Liver (tissue), 9 donors: ENCODE data around the gene CALML3. TPM values are rescaled to one million over a fixed set of nuclear protein-coding genes. Genes with fewer than 3 reads are reported as not detected.

ENCODE experiments used
- DNase-seq: peaks from one replicate; pipeline ENCODE4 v3.0.0-alpha.2; 2017; ENCODE audit warnings: low spot score
- H3K27ac ChIP-seq, 2 donors: one replicate each; pipeline ENCODE4 v1.7.0; 2013; ENCODE audit warnings: inconsistent platforms in 2 of 2, low read length in 2 of 2, control low read depth in 1 of 2, low read depth in 1 of 2, mild to moderate bottlenecking in 1 of 2
- H3K27me3 ChIP-seq, 4 donors: one replicate each; pipeline versions ENCODE4 v1.6.1 to v1.7.0; 2013; ENCODE audit warnings: low read length in 3 of 4, inconsistent platforms in 1 of 4, mild to moderate bottlenecking in 1 of 4, moderate library complexity in 1 of 4; ENCODE audit not compliant: control insufficient read depth in 4 of 4, insufficient read depth in 4 of 4
- H3K36me3 ChIP-seq, 4 donors: one replicate each; pipeline versions ENCODE4 v1.6.1 to v1.7.0; 2013; ENCODE audit warnings: low read length in 3 of 4, mild to moderate bottlenecking in 3 of 4, low read depth in 1 of 4, moderate library complexity in 1 of 4; ENCODE audit not compliant: control insufficient read depth in 4 of 4, insufficient read depth in 3 of 4
- H3K4me1 ChIP-seq, 4 donors: one replicate each; pipeline versions ENCODE4 v1.6.1 to v1.7.0; 2013; ENCODE audit warnings: low read length in 3 of 4, mild to moderate bottlenecking in 3 of 4, moderate library complexity in 1 of 4; ENCODE audit not compliant: control insufficient read depth in 4 of 4, insufficient read depth in 4 of 4
- H3K4me3 ChIP-seq, 3 donors: one replicate each; pipeline versions ENCODE4 v1.6.1 to v1.7.0; 2013; ENCODE audit warnings: low read length in 3 of 3, control low read depth in 1 of 3, low read depth in 1 of 3, mild to moderate bottlenecking in 1 of 3
- H3K9ac ChIP-seq, 2 donors: one replicate each; pipeline ENCODE4 v1.7.0; 2013; ENCODE audit warnings: low read length in 2 of 2, mild to moderate bottlenecking in 2 of 2, moderate library complexity in 2 of 2, control low read depth in 1 of 2, low read depth in 1 of 2
- H3K9me3 ChIP-seq, 4 donors: one replicate each; pipeline versions ENCODE4 v1.6.1 to v1.7.0; 2013; ENCODE audit warnings: low read length in 3 of 4; ENCODE audit not compliant: control insufficient read depth in 4 of 4
- ATF3 ChIP-seq: IDR thresholded peaks from 2 replicates; pipeline ENCODE4 v1.6.1; 2016; ENCODE audit warnings: antibody characterized with exemption
- EGR1 ChIP-seq, 2 donors: IDR thresholded peaks; 2 replicates each; pipeline ENCODE4 v1.6.1; 2016 to 2018; ENCODE audit warnings: antibody characterized with exemption in 2 of 2, low read depth in 2 of 2
- FOXA1 ChIP-seq: IDR thresholded peaks from 2 replicates; pipeline ENCODE4 v1.6.1; 2016; ENCODE audit warnings: antibody characterized with exemption
- HNF4A ChIP-seq, 2 donors: conservative IDR thresholded peaks; 2 replicates each; pipeline ENCODE4 v1.6.1; 2016; ENCODE audit warnings: antibody characterized with exemption in 2 of 2, mild to moderate bottlenecking in 2 of 2
- HNF4G ChIP-seq: IDR thresholded peaks from 2 replicates; pipeline ENCODE4 v1.6.1; 2016; ENCODE audit warnings: antibody characterized with exemption
- MAX ChIP-seq: IDR thresholded peaks from 2 replicates; pipeline ENCODE4 v1.6.1; 2016; ENCODE audit warnings: antibody characterized with exemption
- NR2F2 ChIP-seq: IDR thresholded peaks from 2 replicates; pipeline ENCODE4 v1.6.1; 2016; ENCODE audit warnings: antibody characterized with exemption
- RAD21 ChIP-seq, 2 donors: IDR thresholded peaks; 2 replicates each; pipeline ENCODE4 v1.6.1; 2016; ENCODE audit warnings: antibody characterized with exemption in 2 of 2, mild to moderate bottlenecking in 2 of 2
- RXRA ChIP-seq, 2 donors: IDR thresholded peaks; 2 replicates each; pipeline ENCODE4 v1.6.1; 2017 to 2018; ENCODE audit warnings: antibody characterized with exemption in 2 of 2, mild to moderate bottlenecking in 1 of 2
- SP1 ChIP-seq: IDR thresholded peaks from 2 replicates; pipeline ENCODE4 v1.6.1; 2018; ENCODE audit warnings: antibody characterized with exemption, mild to moderate bottlenecking
- TAF1 ChIP-seq: conservative IDR thresholded peaks from 2 replicates; pipeline ENCODE4 v1.6.1; 2016; ENCODE audit warnings: antibody characterized with exemption, mild to moderate bottlenecking
- YY1 ChIP-seq: IDR thresholded peaks from 2 replicates; pipeline ENCODE4 v1.6.1; 2016; ENCODE audit warnings: antibody characterized with exemption, mild to moderate bottlenecking
- WGBS: extraction: QIAGEN DNeasy Blood & Tissue Kit; methylation state at CpG from one replicate; pipeline ENCODE4 v1.1.7; 2013; 5-methylcytosine and 5-hydroxymethylcytosine counted together
- polyA plus RNA-seq, 2 donors: library from polyadenylated mRNA; stranded (reverse) in 1 of 2; unstranded in 1 of 2; fragments of 200-250 nt in 1 of 2; fragments of >200 nt in 1 of 2; fragmentation: Nextera tagmentation in 1 of 2; extraction: Ambion mirVana in 1 of 2; gene quantifications; one replicate each; pipeline versions ENCODE4 v1.2.1 to v1.2.3, GENCODE V29; 2013 to 2015
- total RNA-seq, 2 donors: library from RNA; depleted of rRNA; stranded (reverse); fragments of >200 nt; gene quantifications; one replicate each; pipeline ENCODE4 v1.2.3, GENCODE V29; 2014
- TF ChIP-seq, protein P1 (sequence below): IDR thresholded peaks from 2 replicates; pipeline ENCODE4 v1.6.1; 2016; ENCODE audit warnings: antibody characterized with exemption
- TF ChIP-seq, protein P2 (sequence below): fragments of 150-350 bp; IDR thresholded peaks from 2 replicates; pipeline ENCODE4 v1.5.1; 2017; ENCODE audit warnings: improper control_type of control experiment, low read depth, low read length; ENCODE audit not compliant: missing input control
- donor health status: healthy.
- donor health status: healthy.
- donor health status: healthy.
- donor health status: healthy.
- donor health status: healthy.

CALML3 gene
- total and polyA plus RNA-seq, 4 donors: not detected

DNA sequence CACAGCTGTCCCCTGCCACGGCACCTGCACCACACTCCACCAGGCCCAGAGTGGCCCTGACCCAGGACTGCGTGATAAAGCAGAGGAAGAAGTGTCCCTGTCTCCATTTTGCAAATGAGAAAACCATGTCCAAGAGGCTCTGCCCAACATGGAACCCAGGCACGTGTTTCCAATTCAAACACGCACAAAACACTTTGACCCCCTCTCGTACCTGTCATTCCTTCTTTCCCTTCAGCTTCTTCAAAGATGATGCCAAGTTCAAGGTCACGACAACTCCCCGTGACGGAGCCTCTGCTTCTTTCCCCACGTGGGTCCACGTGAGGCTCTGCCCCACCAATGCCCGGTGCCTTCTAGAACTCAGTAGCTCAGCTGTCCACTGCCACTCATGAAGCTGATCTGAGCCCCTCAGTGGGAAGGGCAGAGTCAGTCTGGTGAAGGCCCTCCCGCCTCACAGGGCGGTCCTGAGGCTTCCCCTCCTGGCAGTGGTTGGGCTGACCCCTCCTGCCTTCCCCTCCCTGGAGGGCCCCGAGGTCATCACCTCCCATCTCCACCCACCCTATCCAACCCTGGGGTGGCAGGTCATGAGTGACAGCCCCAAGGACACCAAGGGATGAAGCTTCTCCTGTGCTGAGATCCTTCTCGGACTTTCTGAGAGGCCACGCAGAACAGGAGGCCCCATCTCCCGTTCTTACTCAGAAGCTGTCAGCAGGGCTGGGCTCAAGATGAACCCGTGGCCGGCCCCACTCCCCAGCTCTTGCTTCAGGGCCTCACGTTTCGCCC lies 44.4 kb upstream of the CALML3 start (continued):
- TF ChIP-seq ATF3 (no peak), HNF4G (no peak), RXRA (IDR thresholded peaks at IDR 0.05) (no peak), NR2F2 (no peak), SP1 (no peak)
- TF ChIP-seq, protein P1, sequence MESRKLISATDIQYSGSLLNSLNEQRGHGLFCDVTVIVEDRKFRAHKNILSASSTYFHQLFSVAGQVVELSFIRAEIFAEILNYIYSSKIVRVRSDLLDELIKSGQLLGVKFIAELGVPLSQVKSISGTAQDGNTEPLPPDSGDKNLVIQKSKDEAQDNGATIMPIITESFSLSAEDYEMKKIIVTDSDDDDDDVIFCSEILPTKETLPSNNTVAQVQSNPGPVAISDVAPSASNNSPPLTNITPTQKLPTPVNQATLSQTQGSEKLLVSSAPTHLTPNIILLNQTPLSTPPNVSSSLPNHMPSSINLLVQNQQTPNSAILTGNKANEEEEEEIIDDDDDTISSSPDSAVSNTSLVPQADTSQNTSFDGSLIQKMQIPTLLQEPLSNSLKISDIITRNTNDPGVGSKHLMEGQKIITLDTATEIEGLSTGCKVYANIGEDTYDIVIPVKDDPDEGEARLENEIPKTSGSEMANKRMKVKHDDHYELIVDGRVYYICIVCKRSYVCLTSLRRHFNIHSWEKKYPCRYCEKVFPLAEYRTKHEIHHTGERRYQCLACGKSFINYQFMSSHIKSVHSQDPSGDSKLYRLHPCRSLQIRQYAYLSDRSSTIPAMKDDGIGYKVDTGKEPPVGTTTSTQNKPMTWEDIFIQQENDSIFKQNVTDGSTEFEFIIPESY: no peak

DNA sequence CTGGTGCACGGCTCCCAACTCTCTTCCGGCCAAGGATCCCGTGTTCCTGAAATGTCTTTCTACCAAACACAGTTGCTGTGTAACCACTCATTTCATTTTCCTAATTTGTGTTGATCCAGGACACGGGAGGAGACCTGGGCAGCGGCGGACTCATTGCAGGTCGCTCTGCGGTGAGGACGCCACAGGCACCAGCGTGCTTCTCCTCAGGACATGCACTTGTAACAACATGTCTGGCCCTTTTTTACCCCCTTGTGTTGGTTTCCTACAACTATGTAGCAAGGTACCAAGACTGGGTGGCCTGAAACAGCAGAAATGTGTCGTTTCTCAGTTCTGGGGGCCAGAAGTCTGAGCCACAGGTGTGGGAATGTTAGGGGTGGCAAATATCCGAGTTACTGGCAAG lies 43.6 kb upstream of the CALML3 start:
- Histone ChIP-seq H3K27me3 (no peaks in the 10 kb centered on the region), H3K4me1 (no peaks in the 10 kb centered on the region), H3K27ac (no peak overlapping the region), H3K4me3 (no peak overlapping the region), H3K9me3 (no peaks in the 10 kb centered on the region), H3K36me3 (no peaks in the 10 kb centered on the region), H3K9ac (no peak overlapping the region)
- no peak for DNase-seq
- WGBS: 96% methylated on average over 12 of the region's 12 CpGs
- no peak for TF ChIP-seq FOXA1
- no peak for TF ChIP-seq NR2F2
- TF ChIP-seq HNF4A (conservative IDR thresholded peaks at IDR 0.05): no peak
- TF ChIP-seq SP1: no peak
- no peak for TF ChIP-seq YY1
- no peak for TF ChIP-seq TAF1
- TF ChIP-seq, protein P2, sequence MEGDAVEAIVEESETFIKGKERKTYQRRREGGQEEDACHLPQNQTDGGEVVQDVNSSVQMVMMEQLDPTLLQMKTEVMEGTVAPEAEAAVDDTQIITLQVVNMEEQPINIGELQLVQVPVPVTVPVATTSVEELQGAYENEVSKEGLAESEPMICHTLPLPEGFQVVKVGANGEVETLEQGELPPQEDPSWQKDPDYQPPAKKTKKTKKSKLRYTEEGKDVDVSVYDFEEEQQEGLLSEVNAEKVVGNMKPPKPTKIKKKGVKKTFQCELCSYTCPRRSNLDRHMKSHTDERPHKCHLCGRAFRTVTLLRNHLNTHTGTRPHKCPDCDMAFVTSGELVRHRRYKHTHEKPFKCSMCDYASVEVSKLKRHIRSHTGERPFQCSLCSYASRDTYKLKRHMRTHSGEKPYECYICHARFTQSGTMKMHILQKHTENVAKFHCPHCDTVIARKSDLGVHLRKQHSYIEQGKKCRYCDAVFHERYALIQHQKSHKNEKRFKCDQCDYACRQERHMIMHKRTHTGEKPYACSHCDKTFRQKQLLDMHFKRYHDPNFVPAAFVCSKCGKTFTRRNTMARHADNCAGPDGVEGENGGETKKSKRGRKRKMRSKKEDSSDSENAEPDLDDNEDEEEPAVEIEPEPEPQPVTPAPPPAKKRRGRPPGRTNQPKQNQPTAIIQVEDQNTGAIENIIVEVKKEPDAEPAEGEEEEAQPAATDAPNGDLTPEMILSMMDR: no peak
- TF ChIP-seq EGR1 (IDR thresholded peaks at IDR 0.05; ENCODE audit: low read depth in 2 of 2): no peak
- no peak for TF ChIP-seq MAX

GRCh38 chr10:5482016-5482415 lies 42.7 kb upstream of the CALML3 start:
- WGBS: 98% methylated on average over 9 of the region's 9 CpGs
- Histone ChIP-seq H3K36me3 (no peaks in the 10 kb centered on the region), H3K9ac (no peak overlapping the region), H3K27ac (no peak overlapping the region), H3K4me1 (no peaks in the 10 kb centered on the region), H3K27me3 (no peaks in the 10 kb centered on the region), H3K4me3 (no peak overlapping the region), H3K9me3 (no peaks in the 10 kb centered on the region)
- DNase-seq: no peak
- TF ChIP-seq RAD21 (IDR thresholded peaks at IDR 0.05): no peak
- TF ChIP-seq, protein P1: no peak
